ACC112 (cell line): Measurements from ENCODE around the gene DOCK3.
"Not testable (repeated sequence)": the region's sequence is repeated elsewhere in the genome, so short reads cannot be mapped to it uniquely, and the experiment has no call there.

ENCODE experiments used
- H2AFZ ChIP-seq: fragments of 200-600 bp; sonication (generic); one replicate; pipeline ENCODE4 v1.6.0; 2017; ENCODE audit warnings: antibody characterized with exemption, low read length; ENCODE audit not compliant: unreplicated experiment
- H3K27ac ChIP-seq: fragments of 200-600 bp; sonication (generic); 2 replicates; pipeline ENCODE4 v1.5.1; 2014; ENCODE audit warnings: low read depth, mild to moderate bottlenecking, antibody characterized with exemption, low read length, moderate library complexity
- H3K27me3 ChIP-seq: fragments of 200-600 bp; sonication (generic); 2 replicates; pipeline ENCODE4 v1.6.1; 2014; ENCODE audit warnings: mild to moderate bottlenecking, antibody characterized with exemption, low read length, moderate library complexity, mixed read lengths; ENCODE audit not compliant: insufficient read depth
- H3K36me3 ChIP-seq: fragments of 200-600 bp; sonication (generic); 2 replicates; pipeline ENCODE4 v1.6.1; 2016; ENCODE audit warnings: mild to moderate bottlenecking, antibody characterized with exemption, low read length, moderate library complexity, mixed read lengths; ENCODE audit not compliant: insufficient read depth
- H3K4me1 ChIP-seq: fragments of 200-600 bp; sonication (generic); one replicate; pipeline ENCODE4 v1.6.1; 2016; ENCODE audit warnings: low read length, mixed read lengths; ENCODE audit not compliant: insufficient read depth, unreplicated experiment, control insufficient read depth
- H3K4me3 ChIP-seq: fragments of 200-600 bp; sonication (generic); 2 replicates; pipeline ENCODE4 v1.5.1; 2014; ENCODE audit warnings: mild to moderate bottlenecking, low read depth, low read length
- H3K79me2 ChIP-seq: fragments of 200-600 bp; sonication (generic); one replicate; pipeline ENCODE4 v1.6.0; 2016; ENCODE audit warnings: low read length; ENCODE audit not compliant: control insufficient read depth, unreplicated experiment, insufficient read depth

The DOCK3 gene

DNA sequence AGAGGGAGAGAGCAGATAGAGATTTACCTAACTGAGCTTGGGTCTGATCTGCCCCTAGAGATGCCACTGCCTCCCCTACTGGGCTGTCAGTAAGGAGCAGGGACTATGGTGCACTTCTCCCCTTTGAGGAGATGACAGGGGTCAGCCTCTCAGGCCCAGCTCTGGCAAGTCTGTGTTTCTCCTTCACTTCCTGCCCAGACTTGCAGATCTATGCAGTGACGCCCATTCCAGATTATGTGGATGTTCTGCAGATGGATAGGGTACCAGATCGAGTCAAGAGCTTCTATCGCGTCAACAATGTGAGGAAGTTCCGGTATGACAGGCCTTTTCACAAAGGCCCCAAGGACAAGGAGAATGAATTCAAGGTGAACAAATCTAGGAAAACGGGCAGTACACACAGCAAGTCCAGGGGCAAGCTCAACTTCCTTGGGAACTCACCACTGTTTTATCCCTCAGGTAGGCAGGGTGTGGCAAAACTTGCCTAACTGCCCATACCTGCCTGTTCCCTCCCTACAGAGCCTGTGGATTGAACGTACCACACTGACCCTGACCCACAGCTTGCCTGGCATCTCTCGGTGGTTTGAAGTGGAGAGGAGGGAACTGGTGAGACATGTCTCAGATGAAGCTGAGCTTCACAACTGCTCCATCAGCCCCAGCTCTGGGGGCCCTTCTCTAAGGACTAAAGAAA is 681.3 kb downstream of the DOCK3 start:
- no peaks in the 10 kb centered on the region for H3K36me3 ChIP-seq
- no peak overlapping the region for H3K4me3 ChIP-seq
- no peaks in the 10 kb centered on the region for H3K79me2 ChIP-seq
- no peak overlapping the region for H2AFZ ChIP-seq
- no peak overlapping the region for H3K27ac ChIP-seq
- H3K27me3 ChIP-seq: no peaks in the 10 kb centered on the region
- no peaks in the 10 kb centered on the region for H3K4me1 ChIP-seq

GRCh38 chr3:51357856-51358255 is 683.1 kb downstream of the DOCK3 start:
- Histone ChIP-seq H2AFZ (no peak overlapping the region), H3K27me3 (no peaks in the 10 kb centered on the region), H3K36me3 (no peaks in the 10 kb centered on the region), H3K4me1 (no peaks in the 10 kb centered on the region), H3K4me3 (no peak overlapping the region), H3K79me2 (no peaks in the 10 kb centered on the region), H3K27ac (no peak overlapping the region)

DNA sequence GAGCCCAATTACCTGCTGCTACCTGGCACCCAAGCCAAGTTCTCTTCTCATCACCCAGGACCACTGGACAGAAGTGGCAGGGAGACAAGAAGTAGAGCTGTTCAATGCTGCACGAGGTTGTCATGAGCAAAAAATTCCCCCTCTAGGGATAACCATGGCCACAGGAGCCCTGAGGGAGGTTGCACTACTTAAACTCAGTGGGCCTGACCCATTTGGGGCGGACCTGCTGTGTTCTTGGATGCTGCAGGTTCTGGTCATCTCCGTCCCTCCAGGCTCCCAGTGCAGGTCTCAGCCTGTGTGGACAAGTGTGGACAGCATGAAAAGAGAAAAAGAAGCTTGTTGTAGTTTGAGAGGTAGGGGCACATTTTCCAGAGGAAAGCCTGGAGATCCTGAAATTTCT is 684.3 kb downstream of the DOCK3 start:
- H3K79me2 ChIP-seq: no peaks in the 10 kb centered on the region
- H3K36me3 ChIP-seq: no peaks in the 10 kb centered on the region
- H2AFZ ChIP-seq: no peak overlapping the region
- no peak overlapping the region for H3K4me3 ChIP-seq
- no peak overlapping the region for H3K27ac ChIP-seq
- no peaks in the 10 kb centered on the region for H3K4me1 ChIP-seq
- H3K27me3 ChIP-seq: no peaks in the 10 kb centered on the region

- Histone ChIP-seq H3K79me2 (no peaks in the 10 kb centered on the region), H3K4me1 (no peaks in the 10 kb centered on the region), H3K4me3 (no peak overlapping the region), H2AFZ (no peak overlapping the region), H3K27me3 (no peaks in the 10 kb centered on the region), H3K36me3 (no peaks in the 10 kb centered on the region), H3K27ac (no peak overlapping the region)
Measured at GRCh38 chr3:51360806-51361205, 686.1 kb downstream of the DOCK3 start.

- Histone ChIP-seq H2AFZ (no peak overlapping the region), H3K36me3 (no peaks in the 10 kb centered on the region)
Measured at GRCh38 chr3:51361746-51362145, 687.0 kb downstream of the DOCK3 start.

GRCh38 chr3:51362476-51362875 is 687.7 kb downstream of the DOCK3 start:
- Histone ChIP-seq H2AFZ (no peak overlapping the region), H3K36me3 (no peaks in the 10 kb centered on the region), H3K27me3 (no peaks in the 10 kb centered on the region), H3K4me1 (no peaks in the 10 kb centered on the region), H3K79me2 (no peaks in the 10 kb centered on the region), H3K27ac (no peak overlapping the region), H3K4me3 (no peak overlapping the region)

More at GRCh38 chr3:51361746-51362145, 687.0 kb downstream of the DOCK3 start:
- no peaks in the 10 kb centered on the region for H3K4me1 ChIP-seq
- no peak overlapping the region for H3K27ac ChIP-seq
- no peak overlapping the region for H3K4me3 ChIP-seq
- no peaks in the 10 kb centered on the region for H3K27me3 ChIP-seq
- no peaks in the 10 kb centered on the region for H3K79me2 ChIP-seq

DNA sequence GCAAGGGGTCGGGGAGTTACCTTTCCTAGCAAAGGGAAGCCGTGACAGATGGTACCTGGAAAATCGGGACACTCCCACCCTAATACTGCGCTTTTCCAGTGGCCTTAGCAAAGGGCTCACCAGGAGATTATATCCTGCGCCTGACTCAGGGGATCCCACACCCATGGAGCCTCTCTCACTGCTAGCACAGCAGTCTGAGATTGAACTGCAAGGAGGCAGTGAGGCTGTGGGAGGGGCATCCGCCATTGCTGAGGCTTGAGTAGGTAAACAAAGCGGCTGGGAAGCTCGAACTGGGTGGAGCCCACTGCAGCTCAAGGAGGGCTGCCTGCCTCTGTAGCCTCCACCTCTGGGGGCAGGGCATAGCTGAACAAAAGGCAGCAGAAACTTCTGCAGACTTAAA is 693.5 kb downstream of the DOCK3 start:
- H3K27me3 ChIP-seq, H3K79me2 ChIP-seq, H3K36me3 ChIP-seq, H3K4me3 ChIP-seq, H3K4me1 ChIP-seq, H2AFZ ChIP-seq, H3K27ac ChIP-seq: not testable (repeated sequence)

DNA sequence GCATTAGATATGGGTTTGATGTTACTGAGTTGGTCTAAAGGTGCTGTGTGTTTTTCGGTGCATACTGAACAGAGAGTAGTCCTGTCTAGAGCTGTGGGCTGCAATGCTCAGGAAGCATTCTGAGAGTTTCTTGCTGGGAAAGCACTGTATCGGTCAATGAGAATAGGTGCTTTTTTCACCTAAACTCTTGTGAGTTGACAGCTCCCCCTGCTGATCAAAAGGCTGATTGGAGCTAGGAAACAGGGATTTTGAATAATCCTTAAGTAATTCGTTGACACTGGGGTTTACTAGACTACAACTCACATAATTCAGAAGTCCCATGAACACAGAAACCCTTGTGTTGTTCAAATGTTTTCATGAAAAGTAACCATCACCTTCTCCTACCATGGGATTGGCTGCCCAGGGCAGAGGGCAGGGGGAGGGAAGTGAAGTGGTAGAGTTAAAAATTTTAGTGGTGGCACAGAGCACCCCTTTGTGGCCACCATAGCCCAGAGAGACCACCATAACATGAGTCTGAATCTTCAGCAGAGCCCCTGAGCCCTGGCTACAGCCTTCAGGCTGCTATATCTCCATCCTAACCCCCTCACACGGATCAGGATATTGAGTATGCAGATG is 697.3 kb downstream of the DOCK3 start:
- no peaks in the 10 kb centered on the region for H3K36me3 ChIP-seq

GRCh38 chr3:51373658-51374421 is 699.1 kb downstream of the DOCK3 start:
- H2AFZ ChIP-seq: no peak overlapping the region
- no peaks in the 10 kb centered on the region for H3K27me3 ChIP-seq
- H3K4me3 ChIP-seq: no peak overlapping the region
- no peak overlapping the region for H3K27ac ChIP-seq
- no peaks in the 10 kb centered on the region for H3K79me2 ChIP-seq
- no peaks in the 10 kb centered on the region for H3K4me1 ChIP-seq
- H3K36me3 ChIP-seq: no peaks in the 10 kb centered on the region

More for the DNA sequence above, 697.3 kb downstream of the DOCK3 start:
- Histone ChIP-seq H2AFZ (no peak overlapping the region), H3K4me1 (no peaks in the 10 kb centered on the region), H3K27me3 (no peaks in the 10 kb centered on the region), H3K4me3 (no peak overlapping the region), H3K27ac (no peak overlapping the region), H3K79me2 (no peaks in the 10 kb centered on the region)

- Histone ChIP-seq H2AFZ (no peak overlapping the region), H3K4me3 (no peak overlapping the region), H3K27me3 (no peaks in the 10 kb centered on the region), H3K4me1 (no peaks in the 10 kb centered on the region), H3K27ac (no peak overlapping the region), H3K79me2 (no peaks in the 10 kb centered on the region), H3K36me3 (no peaks in the 10 kb centered on the region)
Measured at GRCh38 chr3:51374456-51374855, 699.7 kb downstream of the DOCK3 start.

DNA sequence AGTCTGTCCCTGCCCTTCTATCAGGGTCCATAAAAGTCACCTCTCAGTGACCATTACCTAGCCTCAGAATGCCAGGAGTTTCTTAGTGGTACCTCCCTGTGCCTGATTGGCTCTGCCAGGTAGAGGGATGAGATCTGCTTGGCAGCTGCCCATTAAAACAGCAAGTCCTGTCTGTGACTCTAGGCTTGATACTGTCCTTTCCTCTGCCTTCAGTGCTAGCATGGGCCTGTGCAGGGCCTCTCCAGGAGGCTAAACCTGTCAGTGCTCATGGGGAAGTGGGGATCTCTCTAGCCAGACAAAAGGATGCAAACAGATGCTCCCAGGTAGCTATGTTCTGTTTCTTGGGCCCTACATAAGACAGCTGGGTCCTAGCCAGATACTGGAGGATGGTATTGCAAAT is 700.4 kb downstream of the DOCK3 start:
- H3K27me3 ChIP-seq: no peaks in the 10 kb centered on the region
- H3K27ac ChIP-seq: no peak overlapping the region

More for the DNA sequence above, 700.4 kb downstream of the DOCK3 start:
- Histone ChIP-seq H2AFZ (no peak overlapping the region), H3K79me2 (no peaks in the 10 kb centered on the region), H3K4me3 (no peak overlapping the region), H3K4me1 (no peaks in the 10 kb centered on the region), H3K36me3 (no peaks in the 10 kb centered on the region)
